GM19455 (cell line): Measurements from ENCODE around the gene EIF4E.
"Not testable (repeated sequence)": the region's sequence is repeated elsewhere in the genome, so short reads cannot be mapped to it uniquely, and the experiment has no call there.

Experiments
- ATAC-seq: cut with Tn5 transposase; IDR thresholded peaks from one replicate; pipeline ENCODE4 v1.9.1; 2021; ENCODE audit not compliant: unreplicated experiment

The EIF4E gene

DNA sequence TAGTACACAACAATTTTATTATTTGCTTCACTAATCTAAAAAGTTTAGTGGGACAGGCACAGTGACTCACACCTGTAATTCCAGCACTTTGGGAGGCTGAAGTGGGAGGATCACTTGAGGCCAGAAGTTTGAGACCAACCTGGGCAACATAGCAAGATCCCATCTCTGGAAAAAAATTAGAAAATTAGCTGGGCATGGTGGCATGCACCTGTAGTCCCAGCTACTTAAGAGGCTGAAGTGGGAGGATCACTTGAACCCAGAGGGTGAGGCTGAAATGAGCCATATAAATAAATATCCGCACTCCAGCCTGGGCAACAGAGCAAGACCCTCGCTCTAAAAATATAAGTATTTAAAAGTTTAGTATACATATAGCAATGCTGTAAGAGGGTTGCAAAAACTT, 42.6 kb downstream of the EIF4E start:
- ATAC-seq, result not testable (repeated sequence)

DNA sequence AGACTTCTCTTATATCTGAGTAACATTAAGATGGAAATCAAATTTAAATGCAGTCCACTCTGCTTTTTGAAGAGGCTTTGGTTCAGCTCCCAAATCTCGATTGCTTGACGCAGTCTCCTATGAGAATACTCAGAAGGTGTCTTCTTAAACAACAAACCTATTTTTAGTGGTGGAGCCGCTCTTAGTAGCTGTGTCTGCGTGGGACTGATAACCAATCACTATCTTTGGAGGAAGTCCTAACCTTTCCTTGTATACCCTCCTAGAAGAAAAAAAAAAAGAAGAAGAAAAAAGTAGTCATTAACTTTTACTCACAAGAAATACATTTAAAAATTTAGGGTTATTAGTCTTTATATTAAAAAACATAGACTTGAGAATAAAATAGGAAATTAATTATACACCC, 48.0 kb downstream of the EIF4E start:
- not testable (repeated sequence) for ATAC-seq

GRCh38 chr4:98879515-98879914, 49.4 kb downstream of the EIF4E start:
- ATAC-seq, result no peak

GRCh38 chr4:98873059-98873458, 55.9 kb downstream of the EIF4E start:
- ATAC-seq, result no peak

GRCh38 chr4:98872120-98872906, 56.6 kb downstream of the EIF4E start:
- ATAC-seq, result not testable (repeated sequence)

- no peak for ATAC-seq
Measured at GRCh38 chr4:98867648-98868047, 61.3 kb downstream of the EIF4E start.

GRCh38 chr4:98865059-98865458, 63.9 kb downstream of the EIF4E start:
- ATAC-seq, result no peak

- no peak for ATAC-seq
Measured at GRCh38 chr4:98864560-98864959, 64.4 kb downstream of the EIF4E start.

GRCh38 chr4:98862371-98862770, 66.6 kb downstream of the EIF4E start:
- no peak for ATAC-seq

DNA sequence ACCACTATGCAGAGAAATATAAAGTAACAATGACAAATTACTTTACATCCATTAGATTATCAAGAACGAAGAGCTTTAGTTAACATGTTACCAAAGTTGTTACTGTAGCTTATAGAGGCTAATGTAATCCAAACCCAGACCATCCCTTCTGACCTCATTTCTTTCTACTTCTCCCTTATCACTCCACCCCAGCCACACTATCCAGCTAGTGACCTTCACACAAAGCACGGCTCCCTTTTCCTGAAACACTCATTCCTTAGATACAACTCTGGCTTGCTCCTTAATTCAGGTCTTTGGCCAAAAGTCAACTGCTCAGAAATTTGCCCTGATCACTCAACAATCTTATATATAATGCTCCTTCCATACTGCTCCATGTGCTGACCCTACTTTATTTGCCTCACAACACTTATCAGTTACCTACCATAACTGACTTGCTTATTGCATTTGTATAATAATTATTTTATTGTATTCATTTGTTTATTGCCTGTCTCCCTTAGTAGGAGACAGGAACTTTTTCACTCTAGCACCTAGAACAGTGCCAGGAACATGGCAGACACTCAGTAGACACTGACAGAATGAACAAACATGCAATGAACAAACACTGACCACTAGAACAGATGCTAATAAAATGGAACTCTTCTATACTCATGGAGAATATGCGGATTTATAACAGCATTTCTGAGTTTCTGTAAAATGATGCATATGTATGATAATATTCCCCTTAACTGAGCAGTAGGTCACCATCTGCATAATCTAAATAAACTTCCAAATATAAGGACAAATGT, 67.6 kb downstream of the EIF4E start:
- ATAC-seq, result no peak

- ATAC-seq, result no peak
Measured at GRCh38 chr4:98851806-98852205, 77.1 kb downstream of the EIF4E start.

- ATAC-seq, result no peak
Measured at GRCh38 chr4:98850937-98851336, 78.0 kb downstream of the EIF4E start.

DNA sequence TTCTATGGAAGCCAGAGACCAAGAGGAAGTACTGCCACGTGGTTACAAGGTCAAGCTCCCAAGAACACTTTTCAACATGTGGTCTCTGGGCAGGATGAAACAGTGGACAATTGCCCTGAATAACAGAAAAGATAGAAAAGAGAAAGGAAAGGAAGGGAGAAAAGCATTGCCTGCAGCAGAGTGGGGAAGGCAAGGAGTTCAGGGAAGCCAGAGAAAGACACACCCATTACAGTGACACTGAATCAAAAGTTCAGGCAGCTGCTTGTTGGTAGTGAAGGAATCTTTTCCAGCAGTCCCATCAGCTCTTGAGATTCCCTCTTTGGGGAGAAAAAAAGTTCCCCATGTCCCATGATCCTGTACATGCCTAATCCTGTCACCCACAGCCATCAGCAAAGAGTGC, 80.5 kb downstream of the EIF4E start:
- no peak for ATAC-seq

DNA sequence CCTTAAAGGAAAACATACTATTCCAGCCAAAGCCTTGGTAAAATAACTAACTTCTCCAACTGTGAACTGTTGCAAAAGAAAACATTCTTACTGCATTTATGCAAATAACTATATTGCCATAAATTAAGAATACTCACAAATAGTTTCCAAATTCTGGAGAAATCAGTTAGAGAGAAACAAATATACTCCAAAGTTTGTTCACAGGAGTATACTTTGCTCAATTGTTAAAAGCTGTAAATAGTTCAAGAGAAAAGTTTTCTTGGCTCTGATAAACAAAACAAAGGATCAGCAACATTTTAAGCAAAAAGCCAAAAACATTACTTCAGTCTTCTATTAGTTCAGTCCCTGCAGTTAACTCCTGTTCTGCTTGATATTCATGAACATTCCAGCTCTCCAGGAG, 83.0 kb downstream of the EIF4E start:
- no peak for ATAC-seq

DNA sequence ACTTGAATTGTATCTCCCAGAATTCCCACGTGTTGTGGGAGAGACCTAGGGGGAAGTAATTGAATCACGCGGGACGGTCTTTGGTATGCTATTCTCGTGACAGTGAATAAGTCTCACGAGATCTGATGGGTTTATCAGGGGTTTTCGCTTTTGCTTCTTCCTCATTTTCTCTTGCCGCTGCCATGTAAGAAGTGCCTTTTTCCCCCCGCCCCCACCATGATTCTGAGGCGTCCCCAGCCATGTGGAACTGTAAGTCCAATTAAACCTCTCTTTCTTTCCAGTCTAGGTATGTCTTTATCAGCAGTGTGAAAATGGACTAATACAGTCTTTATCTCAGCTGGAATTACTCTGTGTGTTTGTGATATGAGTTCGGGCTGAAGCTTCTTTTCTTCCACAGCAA, 86.0 kb downstream of the EIF4E start:
- not testable (repeated sequence) for ATAC-seq

DNA sequence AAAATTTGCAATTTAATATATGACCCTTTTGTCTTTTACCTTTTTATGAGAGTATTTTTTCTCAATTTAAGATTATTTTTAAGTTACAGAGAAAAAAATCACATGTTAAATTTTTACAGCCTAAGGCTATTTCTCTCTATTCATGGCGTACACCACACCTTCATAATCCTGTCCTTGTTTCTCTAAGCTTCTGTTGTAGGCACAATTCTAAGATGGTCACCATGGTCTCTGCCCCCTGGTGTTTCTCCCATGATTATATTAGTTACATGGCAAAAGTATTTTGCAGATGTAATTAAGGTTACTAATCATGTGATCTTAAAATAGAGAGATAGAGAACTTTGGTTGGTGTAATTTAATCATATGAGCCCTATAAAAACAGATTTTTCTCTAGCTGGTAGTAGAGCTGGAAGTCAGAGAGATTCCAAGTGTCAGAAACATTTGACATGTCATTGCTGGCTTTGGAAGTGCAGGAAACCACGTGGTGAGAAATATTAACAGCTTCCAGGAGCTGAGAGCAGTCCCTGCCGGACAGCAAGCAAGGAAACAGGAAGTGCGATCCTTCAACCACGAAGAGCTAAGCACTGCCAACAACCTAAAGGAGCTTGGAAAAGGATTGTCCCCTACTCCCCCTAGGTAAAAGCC, 89.8 kb downstream of the EIF4E start:
- no peak for ATAC-seq

DNA sequence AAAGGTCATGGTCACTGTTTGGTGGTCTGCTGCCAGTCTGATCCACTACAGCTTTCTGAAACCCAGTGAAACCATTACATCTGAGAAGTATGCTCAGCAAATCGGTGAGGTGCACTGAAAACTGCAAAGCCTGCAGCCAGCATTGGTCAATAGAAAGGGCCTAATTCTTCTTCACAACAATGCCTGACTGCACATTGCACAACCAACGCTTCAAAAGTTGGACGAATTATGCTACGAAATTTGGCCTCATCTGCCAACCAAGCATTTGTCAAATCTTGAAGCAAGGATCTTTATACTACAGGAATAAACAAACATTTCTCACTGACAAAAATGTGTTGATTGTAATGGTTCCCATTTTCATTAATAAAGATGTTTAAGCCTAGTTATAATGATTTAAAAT, 90.4 kb downstream of the EIF4E start:
- no peak for ATAC-seq

- ATAC-seq, result no peak
Measured at GRCh38 chr4:98833384-98833783, 95.5 kb downstream of the EIF4E start.

DNA sequence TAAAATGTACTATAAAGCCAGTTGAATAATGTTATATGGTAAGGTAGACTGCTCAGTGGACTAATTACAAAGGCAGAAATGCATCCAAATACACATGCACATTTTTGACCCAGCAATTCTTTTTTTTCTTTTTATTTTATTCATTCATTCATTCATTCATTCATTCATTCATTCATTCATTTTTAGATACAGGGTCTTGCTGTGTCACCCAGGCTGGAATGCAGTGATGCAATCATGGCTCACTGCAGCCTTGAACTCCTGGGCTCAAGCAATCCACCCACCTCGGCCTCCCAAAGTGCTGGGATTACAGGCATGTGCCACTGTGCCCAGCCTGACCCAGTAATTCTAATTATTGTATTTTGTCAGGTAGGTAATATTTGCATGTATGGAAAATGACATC, 97.9 kb downstream of the EIF4E start:
- not testable (repeated sequence) for ATAC-seq
